ENCODE measurements around the gene DOCK2. TPM values are rescaled to one million over a fixed set of nuclear protein-coding genes. Genes with fewer than 3 reads are reported as not detected.
A peak's percentile ranks its signal among the peaks of the same experiment; 100 is the strongest.

The DOCK2 gene
- total RNA-seq, 1 donor from 2014 or later, result 1.1 TPM

GRCh38 chr5:169864483-169864882, 227.4 kb downstream of the DOCK2 start:
- no peak for DNase-seq (ENCODE audit: low spot score)
- no peak overlapping the region for H3K9ac ChIP-seq
- H3K79me2 ChIP-seq (ENCODE audit: low read depth), result no peaks in the 10 kb centered on the region
- H3K27ac Mint-ChIP-seq, result no peak overlapping the region
- no peak overlapping the region for H3K4me3 Mint-ChIP-seq
- peaks cover 2% of the 10 kb centered on the region for H3K27me3 Mint-ChIP-seq (ENCODE audit: insufficient read depth, low read depth)
- peaks cover 10% of the 10 kb centered on the region for H3K4me1 ChIP-seq
- H3K9me3 Mint-ChIP-seq, result no peaks in the 10 kb centered on the region
- H3K27ac ChIP-seq, result no peak overlapping the region
- H3F3A ChIP-seq (ENCODE audit: low read depth), result no peaks in the 10 kb centered on the region
- no peak for TF ChIP-seq CTCF (IDR thresholded peaks at IDR 0.05)
- TF ChIP-seq EZH2 (IDR thresholded peaks at IDR 0.05), result no peak
- no peaks in the 10 kb centered on the region for H4K20me1 ChIP-seq (ENCODE audit: low read depth)
- H3K4me1 Mint-ChIP-seq, result peaks cover 35% of the 10 kb centered on the region
- no peaks in the 10 kb centered on the region for H3K36me3 ChIP-seq
- H3K4me2 ChIP-seq, result no peak overlapping the region
- no peaks in the 10 kb centered on the region for H3K27me3 ChIP-seq
- no peaks in the 10 kb centered on the region for H3K36me3 Mint-ChIP-seq
- H2AFZ ChIP-seq (replicated peaks), result no peak overlapping the region
- H3K4me3 ChIP-seq, result no peak overlapping the region
- H3K9me3 ChIP-seq (ENCODE audit: low read depth), result no peaks in the 10 kb centered on the region

GRCh38 chr5:169867347-169867746, 230.3 kb downstream of the DOCK2 start:
- H3K4me3 Mint-ChIP-seq, result no peak overlapping the region
- no peaks in the 10 kb centered on the region for H3K9me3 ChIP-seq (ENCODE audit: low read depth)
- no peaks in the 10 kb centered on the region for H3K27me3 ChIP-seq
- no peaks in the 10 kb centered on the region for H3K36me3 Mint-ChIP-seq
- H2AFZ ChIP-seq (replicated peaks), result no peak overlapping the region
- no peaks in the 10 kb centered on the region for H3K36me3 ChIP-seq
- H3K4me1 Mint-ChIP-seq, result peaks cover 36% of the 10 kb centered on the region
- TF ChIP-seq CTCF (IDR thresholded peaks at IDR 0.05), result no peak
- no peak for TF ChIP-seq EZH2phosphoT487 (IDR thresholded peaks at IDR 0.05)
- TF ChIP-seq EZH2 (IDR thresholded peaks at IDR 0.05), result no peak
- no peaks in the 10 kb centered on the region for H3K9me3 Mint-ChIP-seq
- no peak for DNase-seq (ENCODE audit: low spot score)
- H3K9ac ChIP-seq, result no peak overlapping the region
- no peaks in the 10 kb centered on the region for H3F3A ChIP-seq (ENCODE audit: low read depth)
- no peak overlapping the region for H3K4me3 ChIP-seq
- no peaks in the 10 kb centered on the region for H4K20me1 ChIP-seq (ENCODE audit: low read depth)
- H3K27ac Mint-ChIP-seq, result no peak overlapping the region
- H3K4me2 ChIP-seq, result no peak overlapping the region
- no peaks in the 10 kb centered on the region for H3K79me2 ChIP-seq (ENCODE audit: low read depth)
- H3K27ac ChIP-seq, result no peak overlapping the region
- peaks cover 17% of the 10 kb centered on the region for H3K4me1 ChIP-seq
- peaks cover 2% of the 10 kb centered on the region for H3K27me3 Mint-ChIP-seq (ENCODE audit: insufficient read depth, low read depth)

- no peaks in the 10 kb centered on the region for H3F3A ChIP-seq (ENCODE audit: low read depth)
- H2AFZ ChIP-seq (replicated peaks), result no peak overlapping the region
- no peaks in the 10 kb centered on the region for H4K20me1 ChIP-seq (ENCODE audit: low read depth)
- H3K9ac ChIP-seq, result no peak overlapping the region
- TF ChIP-seq EZH2phosphoT487 (IDR thresholded peaks at IDR 0.05), result no peak
- no peak for TF ChIP-seq EZH2 (IDR thresholded peaks at IDR 0.05)
- TF ChIP-seq CTCF (IDR thresholded peaks at IDR 0.05), result no peak
- Mint-ChIP-seq H3K4me1 (peaks cover 44% of the 10 kb centered on the region), H3K4me3 (no peak overlapping the region), H3K27ac (peak overlapping the region; percentile 72), H3K27me3 (ENCODE audit: insufficient read depth, low read depth) (peaks cover 4% of the 10 kb centered on the region), H3K36me3 (no peaks in the 10 kb centered on the region), H3K9me3 (no peaks in the 10 kb centered on the region)
- H3K4me3 ChIP-seq, result no peak overlapping the region
- H3K79me2 ChIP-seq (ENCODE audit: low read depth), result no peaks in the 10 kb centered on the region
- peak; percentile 63 for DNase-seq (ENCODE audit: low spot score)
- no peaks in the 10 kb centered on the region for H3K27me3 ChIP-seq
- no peaks in the 10 kb centered on the region for H3K36me3 ChIP-seq
- no peaks in the 10 kb centered on the region for H3K9me3 ChIP-seq (ENCODE audit: low read depth)
- H3K4me2 ChIP-seq, result peak overlapping the region; percentile 60
- no peak overlapping the region for H3K27ac ChIP-seq
- H3K4me1 ChIP-seq, result peaks cover 17% of the 10 kb centered on the region
Measured at GRCh38 chr5:169869066-169869465, 232.0 kb downstream of the DOCK2 start.

Data from neural progenitor cell (in vitro differentiated cells).